ENCODE data around the gene RNF212. TPM values are rescaled to one million over a fixed set of nuclear protein-coding genes. Genes with fewer than 3 reads are reported as not detected.

The RNF212 gene
- total and polyA plus RNA-seq, 10 of the 15 experiments (the other 5 are each of a cell fraction or from before 2014, with no cell fraction given), result not detected

DNA sequence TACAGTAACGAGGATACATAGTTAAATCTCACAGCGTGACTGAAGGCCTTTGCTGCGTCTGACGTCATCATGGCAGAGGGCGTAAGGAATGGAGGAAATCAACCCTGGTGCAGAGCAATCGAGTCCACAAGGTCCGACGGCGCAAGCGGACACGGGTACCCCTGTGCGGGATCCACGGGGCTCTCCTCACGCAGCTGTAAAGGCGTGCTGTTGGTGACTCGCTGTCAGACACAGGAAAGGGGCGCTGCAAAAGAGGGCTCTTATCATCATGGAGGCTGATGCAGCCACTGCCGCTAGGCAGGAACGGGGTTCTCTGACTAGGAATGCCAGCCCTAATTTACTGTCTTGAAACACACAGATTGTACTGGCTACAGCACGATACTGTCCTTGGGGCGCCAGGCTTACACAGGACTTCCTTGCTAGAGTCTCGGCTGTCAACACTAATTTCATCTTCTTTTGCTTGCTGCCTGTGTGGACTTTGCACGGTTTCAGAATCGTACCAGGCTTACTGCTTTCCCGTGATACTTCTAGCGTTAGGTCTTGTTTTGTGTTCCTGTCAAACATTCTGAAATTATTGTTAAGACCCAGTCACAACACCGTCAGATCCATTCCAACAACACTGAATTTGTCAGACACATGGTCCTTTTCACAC, 13.6 kb downstream of the RNF212 start (continued):
- TF ChIP-seq PBX3 (IDR thresholded peaks at IDR 0.05; ENCODE audit: insufficient replicate concordance, low read depth, low read length) (no peak), CBX5 (IDR thresholded peaks at IDR 0.05; ENCODE audit: low read depth) (no peak)

- no peaks in the 10 kb centered on the region for H3K9me3 ChIP-seq (replicated peaks; ENCODE audit: control insufficient read depth, insufficient read depth, low read length)
- ChIA-PET RAD21 (ENCODE audit: unreplicated experiment) (no interaction called here), POLR2A (no interaction called here), CTCF (no interaction called here), SMC1A (ENCODE audit: uncharacterized antibody, unreplicated experiment) (no interaction called here)
- no peak overlapping the region for H3K4me2 ChIP-seq (ENCODE audit: control insufficient read depth, insufficient read depth)
- in situ Hi-C loops (cut with MboI), result no loop called here
- BruUV-seq (replicated peaks), result no TSS peak
- H3K9ac ChIP-seq (ENCODE audit: control insufficient read depth, insufficient read depth, low read length), result no peak overlapping the region
- intact Hi-C loops (cut with micrococcal nuclease; ENCODE audit: unreplicated experiment), result no loop called here
- H3K36me3 ChIP-seq (ENCODE audit: control insufficient read depth in 2 of 2, insufficient read depth in 2 of 2, low read length in 1 of 2), result no peaks in the 10 kb centered on the region
- DNase-seq (ENCODE audit: low read depth, low spot score), result no peak
- H3K27ac ChIP-seq (ENCODE audit: control insufficient read depth, insufficient read depth), result no peak overlapping the region
- H3K79me2 ChIP-seq (ENCODE audit: control insufficient read depth, insufficient read depth, low read length), result no peaks in the 10 kb centered on the region
- no peaks in the 10 kb centered on the region for H3K27me3 ChIP-seq (replicated peaks in 1 of 2; ENCODE audit: control insufficient read depth in 2 of 2, insufficient read depth in 2 of 2, low read length in 1 of 2)
- WGBS (ENCODE audit: insufficient coverage, insufficient replicate concordance, low lambda C conversion rate, missing lambda C conversion rate), result 69% methylated on average over 9 of the region's 9 CpGs
- no peak for ATAC-seq
- no peak overlapping the region for H2AFZ ChIP-seq (ENCODE audit: control insufficient read depth, low read depth, low read length)
- no peaks in the 10 kb centered on the region for H4K20me1 ChIP-seq (ENCODE audit: control insufficient read depth, insufficient read depth)
- H3K4me1 ChIP-seq (ENCODE audit: control insufficient read depth, insufficient read depth, low read length), result no peaks in the 10 kb centered on the region
- no peak for FAIRE-seq
- no peak for TF ChIP-seq FOS (IDR thresholded peaks at IDR 0.05; ENCODE audit: borderline replicate concordance, extremely low read depth, insufficient read length)
- TF ChIP-seq YY1 (IDR thresholded peaks at IDR 0.05; ENCODE audit: low read depth, low read length), result no peak
- no peak for TF ChIP-seq CREM (IDR thresholded peaks at IDR 0.05; ENCODE audit: low read depth)
- no peak for TF ChIP-seq USF1 (IDR thresholded peaks at IDR 0.05; ENCODE audit: borderline replicate concordance, extremely low read length, insufficient read depth, low read depth, low read length)
- no peak for TF ChIP-seq SREBF2 (IDR thresholded peaks at IDR 0.05; ENCODE audit: low read length)
- TF ChIP-seq PML (IDR thresholded peaks at IDR 0.05; ENCODE audit: low read length), result no peak
- no peak for TF ChIP-seq NR2C1 (IDR thresholded peaks at IDR 0.05)
- no peak for TF ChIP-seq IRF4 (IDR thresholded peaks at IDR 0.05; ENCODE audit: low read depth, low read length)
- no peak for TF ChIP-seq IRF5 (IDR thresholded peaks at IDR 0.05; ENCODE audit: borderline replicate concordance)
- TF ChIP-seq ZNF207 (IDR thresholded peaks at IDR 0.05; ENCODE audit: borderline replicate concordance), result no peak
- no peak for TF ChIP-seq IKZF1 (conservative IDR thresholded peaks at IDR 0.05)
- no peak for TF ChIP-seq SIX5 (IDR thresholded peaks at IDR 0.05; ENCODE audit: low read depth, low read length, severe bottlenecking)
- no peak for TF ChIP-seq RFX5 (IDR thresholded peaks at IDR 0.05; ENCODE audit: low read depth, low read length)
- TF ChIP-seq POLR2A (IDR thresholded peaks at IDR 0.05; ENCODE audit: low read depth, low read length), result no peak
- H3K4me3 ChIP-seq, result no peak overlapping the region
These were observed 14.1 kb downstream of the RNF212 start for GRCh38 chr4:1099270-1099669.

Data from GM12878 (cell line).